SU-DHL-6 (cell line): ENCODE measurements around the gene CAPN15.

Experiments used
- H2AFZ ChIP-seq: fragments of 200-600 bp; sonication (generic); 2 replicates; pipeline ENCODE4 v1.6.1; 2014; ENCODE audit warnings: low read depth, mild to moderate bottlenecking, moderate library complexity, mixed read lengths, antibody characterized with exemption, low read length; ENCODE audit not compliant: severe bottlenecking
- H3F3A ChIP-seq: fragments of 200-600 bp; shearing (Covaris generic); 2 replicates; pipeline ENCODE4 v1.6.0; 2016; ENCODE audit warnings: antibody characterized with exemption, mild to moderate bottlenecking; ENCODE audit not compliant: insufficient read depth
- H3K27ac ChIP-seq: fragments of 200-600 bp; sonication (generic); 2 replicates; pipeline ENCODE4 v1.5.1; 2016; ENCODE audit warnings: low read depth, mild to moderate bottlenecking, low read length, moderate library complexity, mixed read lengths
- H3K27me3 ChIP-seq: fragments of 200-600 bp; sonication (generic), shearing (Covaris generic); 2 replicates; pipeline ENCODE4 v1.6.0; 2014; ENCODE audit warnings: mild to moderate bottlenecking, low read length
- H3K36me3 ChIP-seq: fragments of 200-600 bp; sonication (generic); 2 replicates; pipeline ENCODE4 v1.6.1; 2014; ENCODE audit warnings: mild to moderate bottlenecking, low read length, mixed read lengths
- H3K4me2 ChIP-seq: fragments of 300-600, 200-600 bp; shearing (Covaris generic), sonication (generic); 2 replicates; pipeline ENCODE4 v1.6.0; 2014; ENCODE audit warnings: low read length, low read depth, mild to moderate bottlenecking; ENCODE audit not compliant: poor library complexity, severe bottlenecking
- H3K4me3 ChIP-seq: fragments of 200-600 bp; sonication (generic); 2 replicates; pipeline ENCODE4 v1.5.1; 2014; ENCODE audit warnings: antibody characterized with exemption, low read length, mild to moderate bottlenecking, mixed read lengths; ENCODE audit not compliant: insufficient read depth, poor library complexity, severe bottlenecking
- H3K79me2 ChIP-seq: fragments of 200-600 bp; sonication (generic); 2 replicates; pipeline ENCODE4 v1.6.1; 2014; ENCODE audit warnings: mild to moderate bottlenecking, low read length, moderate library complexity; ENCODE audit not compliant: insufficient read depth
- H3K9ac ChIP-seq: fragments of 200-600 bp; sonication (generic); 2 replicates; pipeline ENCODE4 v1.7.0; 2014; ENCODE audit warnings: mild to moderate bottlenecking, low read length
- H3K9me2 ChIP-seq: fragments of 200-600 bp; sonication (generic); replicated peaks from 2 replicates; pipeline ENCODE4 v1.6.1; 2014; ENCODE audit warnings: low read length; ENCODE audit not compliant: insufficient read depth
- H3K9me3 ChIP-seq: fragments of 200-600 bp; sonication (generic); 2 replicates; pipeline ENCODE4 v1.6.1; 2014; ENCODE audit warnings: low read length, mixed read lengths; ENCODE audit not compliant: insufficient read depth
- H4K20me1 ChIP-seq: fragments of 200-600 bp; sonication (generic); 2 replicates; pipeline ENCODE4 v1.6.1; 2014; ENCODE audit warnings: low read depth, mild to moderate bottlenecking, antibody characterized with exemption, low read length, moderate library complexity, mixed read lengths
- CTCF ChIP-seq: fragments of 200-600 bp; sonication (generic); IDR thresholded peaks from one replicate; pipeline ENCODE4 v1.5.1; 2017; ENCODE audit warnings: antibody characterized with exemption, mild to moderate bottlenecking, low read length, moderate library complexity; ENCODE audit not compliant: insufficient read depth, poor library complexity, severe bottlenecking
- EZH2phosphoT487 ChIP-seq: fragments of 200-600 bp; sonication (generic), shearing (Covaris generic); conservative IDR thresholded peaks from 2 replicates; pipeline ENCODE4 v1.6.1; 2018; ENCODE audit warnings: mild to moderate bottlenecking, antibody characterized with exemption, low read length, moderate library complexity, mixed read lengths

The CAPN15 gene

GRCh38 chr16:561413-561794 is 33.9 kb downstream of the CAPN15 start:
- Histone ChIP-seq H4K20me1 (no peaks in the 10 kb centered on the region), H3K9ac (no peak overlapping the region), H3K4me3 (no peak overlapping the region), H3K36me3 (no peaks in the 10 kb centered on the region), H3K79me2 (no peaks in the 10 kb centered on the region), H3K27ac (no peak overlapping the region), H2AFZ (no peak overlapping the region), H3K9me3 (no peaks in the 10 kb centered on the region), H3K27me3 (no peaks in the 10 kb centered on the region), H3K9me2 (no peaks in the 10 kb centered on the region), H3F3A (no peaks in the 10 kb centered on the region), H3K4me2 (no peak overlapping the region)
- TF ChIP-seq CTCF (no peak), EZH2phosphoT487 (no peak)

GRCh38 chr16:561957-562938 is 34.7 kb downstream of the CAPN15 start:
- no peak overlapping the region for H3K4me2 ChIP-seq
- H3K9me2 ChIP-seq, result no peaks in the 10 kb centered on the region
- H4K20me1 ChIP-seq, result no peaks in the 10 kb centered on the region

GRCh38 chr16:563072-563644 is 35.6 kb downstream of the CAPN15 start:
- no peaks in the 10 kb centered on the region for H3K79me2 ChIP-seq
- H3K27ac ChIP-seq, result no peak overlapping the region
- H3K36me3 ChIP-seq, result no peaks in the 10 kb centered on the region
- H3K4me2 ChIP-seq, result no peak overlapping the region
- H3K9me2 ChIP-seq, result no peaks in the 10 kb centered on the region
- no peak overlapping the region for H3K9ac ChIP-seq
- no peak for TF ChIP-seq EZH2phosphoT487
- TF ChIP-seq CTCF, result no peak
- no peaks in the 10 kb centered on the region for H3F3A ChIP-seq
- no peaks in the 10 kb centered on the region for H3K9me3 ChIP-seq
- H3K27me3 ChIP-seq, result no peaks in the 10 kb centered on the region
- no peaks in the 10 kb centered on the region for H4K20me1 ChIP-seq
- no peak overlapping the region for H3K4me3 ChIP-seq
- no peak overlapping the region for H2AFZ ChIP-seq

More at GRCh38 chr16:561957-562938, 34.7 kb downstream of the CAPN15 start:
- no peak overlapping the region for H2AFZ ChIP-seq
- H3K9ac ChIP-seq, result no peak overlapping the region
- no peak overlapping the region for H3K27ac ChIP-seq
- no peaks in the 10 kb centered on the region for H3K79me2 ChIP-seq
- no peaks in the 10 kb centered on the region for H3K9me3 ChIP-seq
- H3K4me3 ChIP-seq, result no peak overlapping the region
- no peaks in the 10 kb centered on the region for H3F3A ChIP-seq
- H3K36me3 ChIP-seq, result no peaks in the 10 kb centered on the region
- TF ChIP-seq EZH2phosphoT487, result no peak
- no peaks in the 10 kb centered on the region for H3K27me3 ChIP-seq
